H1 (cell line): ENCODE measurements around the gene CRTC1. TPM values are rescaled to one million over a fixed set of nuclear protein-coding genes. Genes with fewer than 3 reads are reported as not detected.

Experiments
- EP300 ChIP-seq, 2 experiments: IDR thresholded peaks; 1 replicate in 1 of 2; 2 replicates in 1 of 2; pipeline ENCODE4 v1.6.1; 2011 to 2012; ENCODE audit warnings: low read depth in 2 of 2, low read length in 2 of 2, mild to moderate bottlenecking in 2 of 2, borderline replicate concordance in 1 of 2, inconsistent platforms in 1 of 2, moderate library complexity in 1 of 2
- FOSL1 ChIP-seq: IDR thresholded peaks from 2 replicates; pipeline ENCODE4 v1.6.1; 2011; ENCODE audit warnings: mild to moderate bottlenecking, low read depth, low read length, moderate library complexity; ENCODE audit not compliant: insufficient read depth
- KDM4A ChIP-seq: IDR thresholded peaks from one replicate; pipeline ENCODE4 v1.7.1; 2012; ENCODE audit warnings: low read depth, mild to moderate bottlenecking, moderate library complexity, low read length, inconsistent platforms; ENCODE audit not compliant: severe bottlenecking
- NANOG ChIP-seq: IDR thresholded peaks from 2 replicates; pipeline ENCODE4 v1.6.1; 2011; ENCODE audit warnings: low read length, low read depth, mild to moderate bottlenecking, inconsistent platforms; ENCODE audit not compliant: insufficient read depth, poor library complexity, severe bottlenecking
- POU5F1 ChIP-seq: IDR thresholded peaks from 2 replicates; pipeline ENCODE4 v1.6.1; 2011; ENCODE audit warnings: low read depth, mild to moderate bottlenecking, low read length, moderate library complexity
- SIX5 ChIP-seq: IDR thresholded peaks from 2 replicates; pipeline ENCODE4 v1.6.1; 2011; ENCODE audit warnings: mild to moderate bottlenecking, low read depth, low read length
- SP2 ChIP-seq: IDR thresholded peaks from 2 replicates; pipeline ENCODE4 v1.6.1; 2012; ENCODE audit warnings: mild to moderate bottlenecking, low read length, inconsistent platforms
- TAF1 ChIP-seq: IDR thresholded peaks from 2 replicates; pipeline ENCODE4 v1.6.1; 2011; ENCODE audit warnings: mild to moderate bottlenecking, low read depth, low read length
- polyA plus RNA-seq, 7 experiments: library from polyadenylated mRNA; depleted of rRNA in 3 of 7; stranded (reverse) in 5 of 7; unstranded in 2 of 7; fragments of >200 nt in 5 of 7; fragments of 200-250 nt in 2 of 7; gene quantifications; 1 replicate in 5 of 7; 2 replicates in 1 of 7; 4 replicates in 1 of 7; pipeline versions ENCODE4 v1.2.1 to v1.2.3, GENCODE V29; 2011 to 2013; ENCODE audit warnings: missing spikeins in 2 of 7, mixed read lengths in 2 of 7
- total RNA-seq: library from RNA; stranded (reverse); fragmentation: NEBNext Ultra II Directional; extraction: Animal tissue kit (Norgen Biotek cat#: 25700); gene quantifications from 2 replicates; pipeline ENCODE4 v1.2.1, GENCODE V29; 2021
- TF ChIP-seq, protein P1 (sequence below): fragments of 300-600 bp; sonication (generic); IDR thresholded peaks from 2 replicates; pipeline ENCODE4 v1.7.1; 2012; ENCODE audit warnings: low read length, moderate library complexity, mild to moderate bottlenecking, inconsistent platforms; ENCODE audit not compliant: insufficient replicate concordance

CRTC1 gene
- total and polyA plus RNA-seq, 2 of the 8 experiments (the other 6 are each of a cell fraction or from before 2014, with no cell fraction given) = 2.9 to 8.5 TPM

DNA sequence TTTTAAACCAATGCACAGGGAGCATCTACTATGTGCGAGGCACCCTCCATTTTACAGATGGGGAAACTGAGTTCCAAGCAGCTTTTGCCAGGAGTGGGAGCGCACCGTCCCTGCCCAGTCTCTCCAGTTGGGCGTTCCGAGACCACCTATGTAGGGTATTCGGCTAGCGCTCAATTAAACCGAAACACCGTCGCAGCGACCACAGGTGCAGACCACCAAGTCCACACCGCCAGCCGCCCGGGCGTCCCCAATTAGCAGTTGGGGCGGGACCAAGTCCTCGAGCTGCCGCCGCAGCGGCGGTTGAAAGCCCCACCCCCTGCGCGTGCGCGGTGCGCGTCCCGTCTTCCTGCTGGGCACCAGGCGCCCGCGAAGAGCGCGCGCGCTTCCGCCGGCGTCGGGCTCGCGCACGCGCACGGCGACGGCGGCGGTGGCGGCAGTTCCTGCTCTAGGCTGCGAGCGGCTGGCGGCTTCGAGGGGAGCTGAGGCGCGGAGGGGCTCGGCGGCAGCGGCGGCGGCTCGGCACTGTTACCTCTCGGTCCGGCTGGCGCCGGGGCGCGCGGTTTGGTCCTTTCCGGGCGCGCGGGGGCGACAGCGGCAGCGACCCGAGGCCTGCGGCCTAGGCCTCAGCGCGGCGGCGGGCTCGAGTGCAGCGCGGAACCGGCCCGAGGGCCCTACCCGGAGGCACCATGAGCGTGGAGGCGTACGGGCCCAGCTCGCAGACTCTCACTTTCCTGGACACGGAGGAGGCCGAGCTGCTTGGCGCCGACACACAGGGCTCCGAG lies 148.2 kb downstream of the CRTC1 start, which contains the start of gene UPF1 (continued):
- TF ChIP-seq, protein P1, sequence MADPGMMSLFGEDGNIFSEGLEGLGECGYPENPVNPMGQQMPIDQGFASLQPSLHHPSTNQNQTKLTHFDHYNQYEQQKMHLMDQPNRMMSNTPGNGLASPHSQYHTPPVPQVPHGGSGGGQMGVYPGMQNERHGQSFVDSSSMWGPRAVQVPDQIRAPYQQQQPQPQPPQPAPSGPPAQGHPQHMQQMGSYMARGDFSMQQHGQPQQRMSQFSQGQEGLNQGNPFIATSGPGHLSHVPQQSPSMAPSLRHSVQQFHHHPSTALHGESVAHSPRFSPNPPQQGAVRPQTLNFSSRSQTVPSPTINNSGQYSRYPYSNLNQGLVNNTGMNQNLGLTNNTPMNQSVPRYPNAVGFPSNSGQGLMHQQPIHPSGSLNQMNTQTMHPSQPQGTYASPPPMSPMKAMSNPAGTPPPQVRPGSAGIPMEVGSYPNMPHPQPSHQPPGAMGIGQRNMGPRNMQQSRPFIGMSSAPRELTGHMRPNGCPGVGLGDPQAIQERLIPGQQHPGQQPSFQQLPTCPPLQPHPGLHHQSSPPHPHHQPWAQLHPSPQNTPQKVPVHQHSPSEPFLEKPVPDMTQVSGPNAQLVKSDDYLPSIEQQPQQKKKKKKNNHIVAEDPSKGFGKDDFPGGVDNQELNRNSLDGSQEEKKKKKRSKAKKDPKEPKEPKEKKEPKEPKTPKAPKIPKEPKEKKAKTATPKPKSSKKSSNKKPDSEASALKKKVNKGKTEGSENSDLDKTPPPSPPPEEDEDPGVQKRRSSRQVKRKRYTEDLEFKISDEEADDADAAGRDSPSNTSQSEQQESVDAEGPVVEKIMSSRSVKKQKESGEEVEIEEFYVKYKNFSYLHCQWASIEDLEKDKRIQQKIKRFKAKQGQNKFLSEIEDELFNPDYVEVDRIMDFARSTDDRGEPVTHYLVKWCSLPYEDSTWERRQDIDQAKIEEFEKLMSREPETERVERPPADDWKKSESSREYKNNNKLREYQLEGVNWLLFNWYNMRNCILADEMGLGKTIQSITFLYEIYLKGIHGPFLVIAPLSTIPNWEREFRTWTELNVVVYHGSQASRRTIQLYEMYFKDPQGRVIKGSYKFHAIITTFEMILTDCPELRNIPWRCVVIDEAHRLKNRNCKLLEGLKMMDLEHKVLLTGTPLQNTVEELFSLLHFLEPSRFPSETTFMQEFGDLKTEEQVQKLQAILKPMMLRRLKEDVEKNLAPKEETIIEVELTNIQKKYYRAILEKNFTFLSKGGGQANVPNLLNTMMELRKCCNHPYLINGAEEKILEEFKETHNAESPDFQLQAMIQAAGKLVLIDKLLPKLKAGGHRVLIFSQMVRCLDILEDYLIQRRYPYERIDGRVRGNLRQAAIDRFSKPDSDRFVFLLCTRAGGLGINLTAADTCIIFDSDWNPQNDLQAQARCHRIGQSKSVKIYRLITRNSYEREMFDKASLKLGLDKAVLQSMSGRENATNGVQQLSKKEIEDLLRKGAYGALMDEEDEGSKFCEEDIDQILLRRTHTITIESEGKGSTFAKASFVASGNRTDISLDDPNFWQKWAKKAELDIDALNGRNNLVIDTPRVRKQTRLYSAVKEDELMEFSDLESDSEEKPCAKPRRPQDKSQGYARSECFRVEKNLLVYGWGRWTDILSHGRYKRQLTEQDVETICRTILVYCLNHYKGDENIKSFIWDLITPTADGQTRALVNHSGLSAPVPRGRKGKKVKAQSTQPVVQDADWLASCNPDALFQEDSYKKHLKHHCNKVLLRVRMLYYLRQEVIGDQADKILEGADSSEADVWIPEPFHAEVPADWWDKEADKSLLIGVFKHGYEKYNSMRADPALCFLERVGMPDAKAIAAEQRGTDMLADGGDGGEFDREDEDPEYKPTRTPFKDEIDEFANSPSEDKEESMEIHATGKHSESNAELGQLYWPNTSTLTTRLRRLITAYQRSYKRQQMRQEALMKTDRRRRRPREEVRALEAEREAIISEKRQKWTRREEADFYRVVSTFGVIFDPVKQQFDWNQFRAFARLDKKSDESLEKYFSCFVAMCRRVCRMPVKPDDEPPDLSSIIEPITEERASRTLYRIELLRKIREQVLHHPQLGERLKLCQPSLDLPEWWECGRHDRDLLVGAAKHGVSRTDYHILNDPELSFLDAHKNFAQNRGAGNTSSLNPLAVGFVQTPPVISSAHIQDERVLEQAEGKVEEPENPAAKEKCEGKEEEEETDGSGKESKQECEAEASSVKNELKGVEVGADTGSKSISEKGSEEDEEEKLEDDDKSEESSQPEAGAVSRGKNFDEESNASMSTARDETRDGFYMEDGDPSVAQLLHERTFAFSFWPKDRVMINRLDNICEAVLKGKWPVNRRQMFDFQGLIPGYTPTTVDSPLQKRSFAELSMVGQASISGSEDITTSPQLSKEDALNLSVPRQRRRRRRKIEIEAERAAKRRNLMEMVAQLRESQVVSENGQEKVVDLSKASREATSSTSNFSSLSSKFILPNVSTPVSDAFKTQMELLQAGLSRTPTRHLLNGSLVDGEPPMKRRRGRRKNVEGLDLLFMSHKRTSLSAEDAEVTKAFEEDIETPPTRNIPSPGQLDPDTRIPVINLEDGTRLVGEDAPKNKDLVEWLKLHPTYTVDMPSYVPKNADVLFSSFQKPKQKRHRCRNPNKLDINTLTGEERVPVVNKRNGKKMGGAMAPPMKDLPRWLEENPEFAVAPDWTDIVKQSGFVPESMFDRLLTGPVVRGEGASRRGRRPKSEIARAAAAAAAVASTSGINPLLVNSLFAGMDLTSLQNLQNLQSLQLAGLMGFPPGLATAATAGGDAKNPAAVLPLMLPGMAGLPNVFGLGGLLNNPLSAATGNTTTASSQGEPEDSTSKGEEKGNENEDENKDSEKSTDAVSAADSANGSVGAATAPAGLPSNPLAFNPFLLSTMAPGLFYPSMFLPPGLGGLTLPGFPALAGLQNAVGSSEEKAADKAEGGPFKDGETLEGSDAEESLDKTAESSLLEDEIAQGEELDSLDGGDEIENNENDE = no peak
- peak; percentile 93 for TF ChIP-seq TAF1
- TF ChIP-seq EP300 (IDR thresholded peaks at IDR 0.05; ENCODE audit: borderline replicate concordance in 1 of 2, low read depth in 2 of 2, low read length in 2 of 2) = peak in 1 of 2 experiments; percentile 13; a peak in 1 of 3 replicates
- TF ChIP-seq FOSL1 = no peak
- TF ChIP-seq SIX5 = no peak
- no peak for TF ChIP-seq NANOG
- TF ChIP-seq KDM4A = peak; percentile 86
- no peak for TF ChIP-seq POU5F1
- TF ChIP-seq SP2 = no peak
